Endothelial cell of umbilical vein (primary cell): Measurements from ENCODE around the gene APBA2.

ENCODE experiments used
- CTCF ChIP-seq, 2 donors: IDR thresholded peaks; 1 replicate in 1 of 2; 2 replicates in 1 of 2; pipeline ENCODE4 v1.5.1; 2011; ENCODE audit warnings: low read length in 2 of 2, mild to moderate bottlenecking in 2 of 2, moderate library complexity in 2 of 2, control low read depth in 1 of 2, inconsistent platforms in 1 of 2, low read depth in 1 of 2; ENCODE audit not compliant: insufficient read depth in 1 of 2; ENCODE audit errors: extremely low read depth in 1 of 2
- EZH2 ChIP-seq: IDR thresholded peaks from 2 replicates; pipeline ENCODE4 v1.6.1; 2012; ENCODE audit warnings: borderline replicate concordance, low read depth, mild to moderate bottlenecking, moderate library complexity, low read length, inconsistent platforms; ENCODE audit not compliant: severe bottlenecking
- MYC ChIP-seq: IDR thresholded peaks from one replicate; pipeline ENCODE4 v1.6.1; 2011; ENCODE audit warnings: mild to moderate bottlenecking, low read depth, low read length

- no peak for TF ChIP-seq CTCF (IDR thresholded peaks at IDR 0.05; ENCODE audit: extremely low read depth in 1 of 2, insufficient read depth in 1 of 2, low read depth in 1 of 2, low read length in 2 of 2)
- TF ChIP-seq MYC: no peak
- TF ChIP-seq EZH2: no peak
Observed at GRCh38 chr15:29100486-29101000, 214.8 kb downstream of the APBA2 start.
